Endothelial cell of umbilical vein (primary cell): ENCODE data around the gene DLL4.

Source experiments
- CTCF ChIP-seq, 2 donors: IDR thresholded peaks; 1 replicate in 1 of 2; 2 replicates in 1 of 2; pipeline ENCODE4 v1.5.1; 2011; ENCODE audit warnings: low read length in 2 of 2, mild to moderate bottlenecking in 2 of 2, moderate library complexity in 2 of 2, control low read depth in 1 of 2, inconsistent platforms in 1 of 2, low read depth in 1 of 2; ENCODE audit not compliant: insufficient read depth in 1 of 2; ENCODE audit errors: extremely low read depth in 1 of 2
- MAX ChIP-seq: IDR thresholded peaks from 2 replicates; pipeline ENCODE4 v1.6.1; 2011; ENCODE audit not compliant: insufficient read depth, insufficient read length
- POLR2A ChIP-seq: IDR thresholded peaks from 2 replicates; pipeline ENCODE4 v1.6.1; 2012; ENCODE audit warnings: low read depth, mild to moderate bottlenecking, control low read depth, low read length
- POLR2AphosphoS5 ChIP-seq: IDR thresholded peaks from 2 replicates; pipeline ENCODE4 v1.6.1; 2012; ENCODE audit warnings: low read depth, mild to moderate bottlenecking, control low read depth, low read length, moderate library complexity; ENCODE audit not compliant: insufficient read depth

DNA sequence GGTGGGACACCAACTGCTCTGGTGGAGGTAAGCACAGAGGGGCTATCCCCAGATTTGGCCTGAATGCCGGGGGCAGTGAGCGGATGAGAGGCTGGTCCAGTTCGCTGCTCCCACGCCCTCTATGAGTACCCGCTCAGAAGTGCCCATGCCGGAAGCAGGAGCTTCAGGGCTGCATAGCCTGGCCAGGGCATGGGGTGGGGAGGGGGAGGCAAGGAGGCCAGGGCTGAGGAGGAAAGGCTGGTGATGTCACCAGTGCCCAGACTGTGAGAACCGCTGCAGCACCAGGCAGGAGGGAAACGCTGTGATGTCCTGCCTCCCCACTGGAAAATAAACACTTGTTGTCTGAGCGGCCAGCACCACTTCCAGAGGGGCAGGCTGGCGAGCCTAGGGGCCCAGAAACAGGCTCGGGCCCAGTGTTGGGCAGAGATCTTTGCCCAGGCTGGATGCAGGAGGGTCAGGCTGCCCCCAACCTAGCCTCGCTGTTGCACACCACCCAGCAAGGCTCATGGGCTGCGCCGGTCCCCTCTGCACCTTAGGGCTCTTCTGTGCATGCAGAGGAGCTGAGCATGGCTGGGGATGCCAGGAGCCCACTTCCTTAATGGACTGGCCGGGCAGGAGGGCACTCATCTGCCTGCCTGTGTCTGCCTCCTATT lies 10.9 kb upstream of the DLL4 start:
- TF ChIP-seq CTCF (IDR thresholded peaks at IDR 0.05; ENCODE audit: extremely low read depth in 1 of 2, insufficient read depth in 1 of 2, low read depth in 1 of 2, low read length in 2 of 2) = no peak
- TF ChIP-seq POLR2AphosphoS5 = peak; percentile 29
- no peak for TF ChIP-seq MAX
- no peak for TF ChIP-seq POLR2A
